ENCODE results near the gene DGKG.

DNA sequence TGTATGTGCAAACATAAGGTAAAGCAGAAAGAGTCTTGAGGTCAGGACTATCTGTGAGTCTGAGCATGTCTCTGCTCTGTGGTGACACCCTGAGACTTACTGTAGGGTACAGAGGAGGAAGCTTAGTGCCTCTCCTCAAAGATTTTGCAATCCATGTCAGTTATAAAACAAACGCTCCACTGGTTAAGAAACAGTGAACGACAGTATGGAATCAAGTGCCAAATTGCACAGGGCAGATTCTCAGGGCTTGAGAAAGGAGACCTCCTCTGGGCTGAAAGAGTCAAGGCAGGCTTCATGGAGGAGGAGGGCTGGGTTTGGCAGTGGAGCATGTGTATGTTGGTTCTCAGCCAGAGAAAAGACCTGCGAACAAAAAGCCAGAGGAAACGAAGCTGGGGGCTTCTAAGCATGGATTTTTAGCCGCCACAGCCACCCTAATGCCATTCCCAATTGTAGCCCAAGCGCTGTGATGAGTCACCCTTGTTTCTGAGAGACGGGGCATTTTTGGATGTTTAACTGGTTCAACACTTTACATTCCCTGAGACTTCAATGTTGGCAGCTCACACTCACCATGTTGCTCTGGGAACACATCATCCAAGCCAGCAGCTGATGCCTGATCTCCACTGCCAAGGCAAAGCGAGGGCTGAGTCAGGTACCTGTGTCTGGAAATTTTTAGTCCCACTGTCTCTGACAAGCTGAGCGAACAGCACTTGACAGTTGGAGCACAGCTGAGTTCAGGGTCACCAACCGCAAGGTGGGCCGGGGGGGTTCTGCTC is 3.4 kb upstream of the DGKG start:
- no peak for TF ChIP-seq EZH2 (IDR thresholded peaks at IDR 0.05; ENCODE audit: borderline replicate concordance, insufficient read depth, low read depth, low read length, poor library complexity, severe bottlenecking)
- TF ChIP-seq, protein P1, sequence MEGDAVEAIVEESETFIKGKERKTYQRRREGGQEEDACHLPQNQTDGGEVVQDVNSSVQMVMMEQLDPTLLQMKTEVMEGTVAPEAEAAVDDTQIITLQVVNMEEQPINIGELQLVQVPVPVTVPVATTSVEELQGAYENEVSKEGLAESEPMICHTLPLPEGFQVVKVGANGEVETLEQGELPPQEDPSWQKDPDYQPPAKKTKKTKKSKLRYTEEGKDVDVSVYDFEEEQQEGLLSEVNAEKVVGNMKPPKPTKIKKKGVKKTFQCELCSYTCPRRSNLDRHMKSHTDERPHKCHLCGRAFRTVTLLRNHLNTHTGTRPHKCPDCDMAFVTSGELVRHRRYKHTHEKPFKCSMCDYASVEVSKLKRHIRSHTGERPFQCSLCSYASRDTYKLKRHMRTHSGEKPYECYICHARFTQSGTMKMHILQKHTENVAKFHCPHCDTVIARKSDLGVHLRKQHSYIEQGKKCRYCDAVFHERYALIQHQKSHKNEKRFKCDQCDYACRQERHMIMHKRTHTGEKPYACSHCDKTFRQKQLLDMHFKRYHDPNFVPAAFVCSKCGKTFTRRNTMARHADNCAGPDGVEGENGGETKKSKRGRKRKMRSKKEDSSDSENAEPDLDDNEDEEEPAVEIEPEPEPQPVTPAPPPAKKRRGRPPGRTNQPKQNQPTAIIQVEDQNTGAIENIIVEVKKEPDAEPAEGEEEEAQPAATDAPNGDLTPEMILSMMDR (IDR thresholded peaks at IDR 0.05), result no peak

All from B cell (primary cell).